Keratinocyte (primary cell): ENCODE data around the gene TRIP4. TPM values are rescaled to one million over a fixed set of nuclear protein-coding genes. Genes with fewer than 3 reads are reported as not detected.

Source experiments
- DNase-seq: peaks from one replicate; pipeline ENCODE4 v3.0.0-alpha.2; 2011; ENCODE audit warnings: low read depth, missing footprints, low spot score
- FAIRE-seq: peaks from 2 replicates; lab custom pipeline; 2011; peaks lifted over from hg19 to GRCh38; lab: Jason Lieb, UNC
- H2AFZ ChIP-seq: 2 replicates; pipeline ENCODE4 v1.6.0; 2012; ENCODE audit warnings: low read length, control low read depth, inconsistent platforms; ENCODE audit not compliant: control insufficient read depth
- H3K27ac ChIP-seq: 2 replicates; pipeline ENCODE4 v1.5.1; 2011; ENCODE audit warnings: low read length; ENCODE audit not compliant: control insufficient read depth, insufficient read depth
- H3K27me3 ChIP-seq: 3 replicates; pipeline ENCODE4 v1.6.0; 2011; ENCODE audit warnings: low read length; ENCODE audit not compliant: control insufficient read depth, insufficient read depth; ENCODE audit errors: extremely low read depth
- H3K36me3 ChIP-seq, 2 experiments: 2 replicates in 1 of 2; 3 replicates in 1 of 2; pipeline ENCODE4 v1.5.1; 2011; ENCODE audit warnings: low read length in 2 of 2, mild to moderate bottlenecking in 1 of 2; ENCODE audit not compliant: control insufficient read depth in 2 of 2, insufficient read depth in 2 of 2; ENCODE audit errors: extremely low read depth in 1 of 2
- H3K4me1 ChIP-seq: 3 replicates; pipeline ENCODE4 v1.5.1; 2011; ENCODE audit warnings: low read length; ENCODE audit not compliant: control insufficient read depth, insufficient read depth; ENCODE audit errors: extremely low read depth
- H3K4me2 ChIP-seq: 3 replicates; pipeline ENCODE4 v1.6.0; 2011; ENCODE audit warnings: low read depth, low read length; ENCODE audit not compliant: control insufficient read depth, insufficient read depth; ENCODE audit errors: extremely low read depth
- H3K4me3 ChIP-seq, 3 experiments: fragments of 200-600 bp in 1 of 3; sonication (generic) in 1 of 3; 2 replicates in 2 of 3; 3 replicates in 1 of 3; pipeline ENCODE4 v1.5.1; 2011 to 2016; ENCODE audit warnings: low read length in 3 of 3, mild to moderate bottlenecking in 3 of 3, control low read depth in 2 of 3, inconsistent platforms in 1 of 3, low read depth in 1 of 3, mixed read lengths in 1 of 3, mixed run types in 1 of 3, moderate library complexity in 1 of 3; ENCODE audit not compliant: control insufficient read depth in 2 of 3, insufficient read depth in 2 of 3; ENCODE audit errors: extremely low read depth in 1 of 3
- H3K79me2 ChIP-seq: 2 replicates; pipeline ENCODE4 v1.6.0; 2012; ENCODE audit warnings: low read length; ENCODE audit not compliant: control insufficient read depth, insufficient read depth
- H3K9ac ChIP-seq: 3 replicates; pipeline ENCODE4 v1.6.0; 2011; ENCODE audit warnings: low read length; ENCODE audit not compliant: control insufficient read depth, insufficient read depth; ENCODE audit errors: extremely low read depth
- H3K9me1 ChIP-seq: 3 replicates; pipeline ENCODE4 v1.6.0; 2011; ENCODE audit warnings: low read length; ENCODE audit not compliant: control insufficient read depth, insufficient read depth; ENCODE audit errors: extremely low read depth
- H3K9me3 ChIP-seq: 2 replicates; pipeline ENCODE4 v1.5.1; 2012; ENCODE audit warnings: low read depth, low read length; ENCODE audit not compliant: control insufficient read depth
- H4K20me1 ChIP-seq: 3 replicates; pipeline ENCODE4 v1.6.0; 2011; ENCODE audit warnings: low read length; ENCODE audit not compliant: control insufficient read depth, insufficient read depth; ENCODE audit errors: extremely low read depth
- CTCF ChIP-seq, 3 experiments: IDR thresholded peaks in 1 of 3; conservative IDR thresholded peaks in 1 of 3; optimal IDR thresholded peaks in 1 of 3; 2 replicates in 2 of 3; 3 replicates in 1 of 3; pipeline versions ENCODE3 to v1.5.1; 2011; ENCODE audit warnings: low read length in 3 of 3, mild to moderate bottlenecking in 3 of 3, moderate library complexity in 2 of 3, control low read depth in 1 of 3, inconsistent platforms in 1 of 3; ENCODE audit not compliant: insufficient read depth in 2 of 3; ENCODE audit errors: extremely low read depth in 1 of 3
- EZH2 ChIP-seq: IDR thresholded peaks from one replicate; pipeline ENCODE4 v1.6.1; 2012; ENCODE audit warnings: inconsistent platforms, mild to moderate bottlenecking, low read length, moderate library complexity
- dilution Hi-C: fragments of 300-500 bp; cut with MboI; formaldehyde crosslinking; loops from one replicate; pipeline ENCODE4 v1.7.0; 2020; ENCODE audit warnings: low sequenced_read_pairs; ENCODE audit not compliant: extremely low pct_ligation_motif_present
- polyA plus RNA-seq, 5 experiments: library from polyadenylated mRNA; depleted of rRNA in 3 of 5; stranded (reverse) in 3 of 5; stranded (forward) in 1 of 5; unstranded in 1 of 5; fragments of >200 nt; gene quantifications; 1 replicate in 1 of 5; 2 replicates in 3 of 5; 3 replicates in 1 of 5; pipeline versions ENCODE4 v1.2.1 to v1.2.3, GENCODE V29; 2011 to 2012; ENCODE audit warnings: missing spikeins in 2 of 5, low read depth in 1 of 5, low replicate concordance in 1 of 5

TRIP4 gene
- polyA plus RNA-seq, 1 donor (not counting 4 experiments of a cell fraction or from before 2014, with no cell fraction given) = 31.5 TPM

- Histone ChIP-seq H3K4me3 (no peak overlapping the region), H3K36me3 (no peaks in the 10 kb centered on the region), H4K20me1 (no peaks in the 10 kb centered on the region), H3K9me3 (no peaks in the 10 kb centered on the region), H3K27me3 (no peaks in the 10 kb centered on the region), H3K9ac (no peak overlapping the region), H3K9me1 (no peaks in the 10 kb centered on the region), H3K79me2 (peaks cover 16% of the 10 kb centered on the region), H3K4me2 (no peak overlapping the region), H3K27ac (no peak overlapping the region), H2AFZ (no peak overlapping the region), H3K4me1 (no peaks in the 10 kb centered on the region)
- no peak for FAIRE-seq
- DNase-seq = no peak
- dilution Hi-C loops = no loop called here
- TF ChIP-seq EZH2 = no peak
- no peak for TF ChIP-seq CTCF (optimal IDR thresholded peaks at IDR 0.05 in 1 of 3, IDR thresholded peaks at IDR 0.05 in 1 of 3, conservative IDR thresholded peaks at IDR 0.05 in 1 of 3; ENCODE audit: extremely low read depth in 1 of 3, insufficient read depth in 2 of 3, low read length in 3 of 3)
Observed at GRCh38 chr15:64483749-64484148, 96.1 kb downstream of the TRIP4 start.

DNA sequence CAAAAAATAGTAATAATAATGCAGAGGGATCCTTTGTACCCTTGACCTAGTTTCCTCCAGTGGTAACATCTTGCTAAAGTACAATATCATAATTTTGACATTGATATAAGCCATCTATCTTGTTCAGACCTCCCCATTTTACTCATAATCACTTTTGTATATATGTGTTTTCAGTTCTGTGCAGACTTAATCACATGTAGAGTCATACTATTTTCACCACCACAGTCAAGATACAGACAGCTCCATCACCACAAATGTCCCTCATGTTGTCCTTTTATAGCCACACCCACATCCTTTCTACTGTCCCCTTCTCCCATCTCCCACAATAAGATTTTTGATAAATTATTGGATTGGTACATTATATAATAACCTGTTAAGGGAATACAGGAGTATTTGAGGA lies 98.2 kb downstream of the TRIP4 start:
- no peak for DNase-seq
- Histone ChIP-seq H3K9me1 (no peaks in the 10 kb centered on the region), H3K4me1 (no peaks in the 10 kb centered on the region)

More for the DNA sequence above, 98.2 kb downstream of the TRIP4 start:
- H4K20me1 ChIP-seq = no peaks in the 10 kb centered on the region
- H3K9ac ChIP-seq = no peak overlapping the region
- no peaks in the 10 kb centered on the region for H3K27me3 ChIP-seq
- no peak overlapping the region for H2AFZ ChIP-seq
- H3K36me3 ChIP-seq = peaks cover 0 to 1% of the 10 kb centered on the region in 2 experiments
- dilution Hi-C loops = no loop called here
- no peak overlapping the region for H3K27ac ChIP-seq
- no peak overlapping the region for H3K4me3 ChIP-seq
- H3K4me2 ChIP-seq = no peak overlapping the region
- H3K79me2 ChIP-seq = peaks cover 12% of the 10 kb centered on the region
- H3K9me3 ChIP-seq = no peaks in the 10 kb centered on the region
- TF ChIP-seq EZH2 (no peak), CTCF (optimal IDR thresholded peaks at IDR 0.05 in 1 of 3, IDR thresholded peaks at IDR 0.05 in 1 of 3, conservative IDR thresholded peaks at IDR 0.05 in 1 of 3; ENCODE audit: extremely low read depth in 1 of 3, insufficient read depth in 2 of 3, low read length in 3 of 3) (no peak)
- no peak for FAIRE-seq
